BE2C (cell line): Measurements from ENCODE around the gene MRGPRD.

Experiments used
- DNase-seq: peaks from one replicate; pipeline ENCODE4 v3.0.0-alpha.2; 2020
- H3K27me3 ChIP-seq: fragments of 250-450 bp; sonication (Bioruptor Pico); 2 replicates; pipeline ENCODE4 v1.5.1; 2020; ENCODE audit warnings: mild to moderate bottlenecking
- H3K36me3 ChIP-seq: fragments of 250-450 bp; sonication (Bioruptor Pico); 2 replicates; pipeline ENCODE4 v1.5.1; 2020; ENCODE audit warnings: mild to moderate bottlenecking
- H3K4me1 ChIP-seq: fragments of 250-450 bp; sonication (Bioruptor Pico); 2 replicates; pipeline ENCODE4 v1.5.1; 2020
- H3K4me3 ChIP-seq: 2 replicates; pipeline ENCODE4 v1.5.1; 2011; ENCODE audit warnings: low read depth, low read length
- H3K9me3 ChIP-seq: fragments of 250-450 bp; sonication (Bioruptor Pico); 2 replicates; pipeline ENCODE4 v1.5.1; 2020
- TF ChIP-seq, protein P1 (sequence below): IDR thresholded peaks from 2 replicates; pipeline ENCODE4 v1.5.1; 2012; ENCODE audit warnings: mild to moderate bottlenecking, low read depth, low read length

MRGPRD gene

DNA sequence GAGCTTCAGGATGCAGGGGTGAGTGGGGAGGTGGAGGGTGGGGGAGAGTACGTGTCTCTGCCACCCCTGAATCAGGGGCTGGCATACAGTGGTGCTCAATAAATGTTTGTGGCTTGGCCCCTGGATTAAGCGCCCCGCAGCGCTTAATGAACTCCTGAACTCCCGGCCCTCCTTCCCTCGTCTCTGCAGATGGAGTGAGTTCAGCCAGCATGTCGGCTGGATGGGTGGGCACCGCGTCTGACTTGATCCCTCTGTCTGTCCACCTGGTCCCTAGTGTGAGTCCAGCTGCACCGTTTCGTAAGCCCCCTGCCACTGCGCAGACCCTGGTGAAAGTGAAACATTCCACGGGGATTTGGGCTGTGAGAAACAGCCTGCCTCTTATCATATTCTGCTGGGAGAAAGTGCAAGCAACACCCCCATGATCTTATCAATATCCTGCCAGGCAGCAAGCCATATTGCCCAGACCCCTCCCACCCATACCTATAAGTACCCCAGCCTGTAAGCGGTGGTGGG lies 12.0 kb upstream of the MRGPRD start:
- H3K4me3 ChIP-seq = no peak overlapping the region

DNA sequence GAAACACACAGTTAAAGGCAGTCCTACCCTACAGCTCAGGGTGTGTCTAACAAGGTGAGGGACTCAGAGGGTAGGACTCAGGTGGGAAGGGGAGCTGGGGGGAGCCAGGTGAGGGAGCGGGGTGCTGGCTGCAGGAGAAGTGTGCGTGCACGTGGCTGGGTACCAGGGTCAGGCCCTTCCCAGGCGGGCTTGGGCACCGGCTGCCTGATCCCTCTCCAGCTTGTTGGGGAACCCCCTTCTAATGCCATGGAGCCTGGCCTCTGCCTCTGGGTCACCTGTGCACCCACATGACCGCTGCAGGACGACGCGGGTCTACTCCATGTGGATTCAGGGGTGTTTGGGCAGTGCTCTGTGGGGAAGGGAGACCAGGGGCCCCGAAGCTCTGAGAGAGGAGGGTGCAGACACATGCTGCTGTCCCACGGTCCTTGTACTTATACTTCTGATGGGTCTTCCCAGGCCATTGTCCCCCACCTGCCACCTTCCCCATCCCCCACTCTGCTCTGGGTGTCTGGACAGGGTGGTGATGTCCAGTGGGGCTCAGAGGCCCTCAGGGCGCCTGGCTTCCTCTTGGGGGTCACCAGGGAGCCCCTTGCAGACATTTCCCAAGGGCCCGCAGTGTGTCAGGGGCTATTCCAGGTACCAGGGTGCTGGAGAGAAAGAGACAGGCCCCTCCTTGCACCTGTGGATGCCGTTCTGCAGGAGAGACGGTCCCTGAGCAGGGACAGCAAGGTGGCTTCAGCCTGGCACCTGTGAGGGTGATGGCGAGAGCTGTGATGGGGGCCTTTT lies 10.4 kb upstream of the MRGPRD start:
- no peaks in the 10 kb centered on the region for H3K4me1 ChIP-seq
- DNase-seq = no peak
- no peaks in the 10 kb centered on the region for H3K9me3 ChIP-seq
- H3K36me3 ChIP-seq = no peaks in the 10 kb centered on the region
- H3K4me3 ChIP-seq = no peak overlapping the region
- H3K27me3 ChIP-seq = no peaks in the 10 kb centered on the region
- TF ChIP-seq, protein P1, sequence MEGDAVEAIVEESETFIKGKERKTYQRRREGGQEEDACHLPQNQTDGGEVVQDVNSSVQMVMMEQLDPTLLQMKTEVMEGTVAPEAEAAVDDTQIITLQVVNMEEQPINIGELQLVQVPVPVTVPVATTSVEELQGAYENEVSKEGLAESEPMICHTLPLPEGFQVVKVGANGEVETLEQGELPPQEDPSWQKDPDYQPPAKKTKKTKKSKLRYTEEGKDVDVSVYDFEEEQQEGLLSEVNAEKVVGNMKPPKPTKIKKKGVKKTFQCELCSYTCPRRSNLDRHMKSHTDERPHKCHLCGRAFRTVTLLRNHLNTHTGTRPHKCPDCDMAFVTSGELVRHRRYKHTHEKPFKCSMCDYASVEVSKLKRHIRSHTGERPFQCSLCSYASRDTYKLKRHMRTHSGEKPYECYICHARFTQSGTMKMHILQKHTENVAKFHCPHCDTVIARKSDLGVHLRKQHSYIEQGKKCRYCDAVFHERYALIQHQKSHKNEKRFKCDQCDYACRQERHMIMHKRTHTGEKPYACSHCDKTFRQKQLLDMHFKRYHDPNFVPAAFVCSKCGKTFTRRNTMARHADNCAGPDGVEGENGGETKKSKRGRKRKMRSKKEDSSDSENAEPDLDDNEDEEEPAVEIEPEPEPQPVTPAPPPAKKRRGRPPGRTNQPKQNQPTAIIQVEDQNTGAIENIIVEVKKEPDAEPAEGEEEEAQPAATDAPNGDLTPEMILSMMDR = no peak

More for the DNA sequence above, 12.0 kb upstream of the MRGPRD start:
- Histone ChIP-seq H3K4me1 (peaks cover 1% of the 10 kb centered on the region), H3K27me3 (no peaks in the 10 kb centered on the region), H3K36me3 (no peaks in the 10 kb centered on the region), H3K9me3 (no peaks in the 10 kb centered on the region)
- TF ChIP-seq, protein P1 = no peak
- no peak for DNase-seq

DNA sequence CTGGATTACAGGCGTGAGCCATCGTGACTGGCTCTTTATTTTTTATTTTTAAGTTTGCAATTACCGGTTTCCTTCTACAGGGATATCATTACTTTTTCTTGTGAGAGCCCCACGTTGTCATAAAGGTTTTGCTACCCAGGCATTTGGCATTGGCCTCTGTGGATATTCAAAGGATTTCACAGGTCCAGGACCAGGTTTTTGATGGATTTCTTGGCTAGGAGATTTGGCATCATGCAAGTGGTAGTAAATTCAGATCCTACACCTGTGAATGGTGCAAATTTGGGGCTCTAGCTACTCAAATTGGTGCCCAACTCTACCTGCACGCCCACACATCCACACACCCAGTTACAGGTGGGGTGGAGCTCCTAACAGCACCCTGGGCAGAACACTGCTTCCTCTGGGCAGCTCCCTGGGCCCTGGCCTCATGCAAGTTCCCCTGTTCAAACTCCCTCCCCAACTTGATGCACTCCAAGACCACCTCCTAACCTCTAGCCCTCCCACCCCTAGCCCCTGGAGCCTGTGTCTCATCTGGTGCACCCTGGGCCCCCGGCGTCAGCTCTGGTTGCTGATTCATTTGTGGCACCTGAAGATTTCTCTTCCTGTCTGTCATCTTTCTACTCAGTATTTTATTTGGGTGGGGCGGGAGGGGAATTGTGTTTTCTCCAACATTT lies 9.3 kb upstream of the MRGPRD start:
- Histone ChIP-seq H3K4me1 (no peaks in the 10 kb centered on the region), H3K9me3 (no peaks in the 10 kb centered on the region), H3K36me3 (no peaks in the 10 kb centered on the region), H3K27me3 (no peaks in the 10 kb centered on the region), H3K4me3 (no peak overlapping the region)
- TF ChIP-seq, protein P1 = no peak
- DNase-seq = no peak

DNA sequence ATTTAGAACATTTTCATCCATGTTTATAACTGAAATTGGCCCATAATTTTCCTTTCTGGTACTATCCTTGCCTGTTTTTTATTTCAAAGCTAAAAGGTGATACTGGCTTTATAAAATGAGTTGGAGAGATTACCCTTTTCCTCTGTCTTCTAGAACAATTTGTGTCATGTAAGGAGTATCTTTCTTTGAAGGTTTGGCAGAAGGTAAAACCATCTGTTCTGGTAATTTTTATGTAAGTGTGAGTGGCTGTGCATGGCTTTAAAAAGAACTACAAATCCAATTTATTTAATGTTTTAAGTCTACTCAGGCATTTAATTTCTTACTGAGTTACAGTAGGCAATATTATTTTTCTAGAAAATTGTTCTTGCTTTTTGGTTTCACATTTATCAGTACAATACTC lies 7.7 kb upstream of the MRGPRD start:
- no peak overlapping the region for H3K4me3 ChIP-seq
- H3K9me3 ChIP-seq = no peaks in the 10 kb centered on the region
- no peaks in the 10 kb centered on the region for H3K36me3 ChIP-seq
- TF ChIP-seq, protein P1 = no peak
- no peaks in the 10 kb centered on the region for H3K4me1 ChIP-seq
- no peaks in the 10 kb centered on the region for H3K27me3 ChIP-seq
- DNase-seq = no peak

DNA sequence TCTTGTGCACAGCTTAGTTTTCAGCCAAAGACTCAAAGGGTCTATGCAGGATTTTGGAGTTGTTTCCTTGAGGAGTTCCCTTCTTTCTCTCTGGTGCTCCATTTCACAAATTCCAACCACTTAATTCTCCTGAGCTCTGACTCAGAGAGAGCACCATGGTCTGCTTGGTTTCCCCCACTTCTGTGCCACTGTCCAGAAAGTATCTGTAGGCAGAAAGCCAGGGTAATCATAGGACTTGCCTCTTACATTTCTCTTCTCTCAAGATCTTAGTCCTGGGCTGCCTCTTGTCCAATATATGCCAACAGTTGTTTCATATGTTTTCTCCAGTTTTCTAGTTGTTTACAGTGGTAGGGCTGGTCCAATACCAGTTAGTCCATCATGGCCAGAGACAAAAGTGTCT lies 6.4 kb upstream of the MRGPRD start:
- no peaks in the 10 kb centered on the region for H3K9me3 ChIP-seq
- H3K4me1 ChIP-seq = no peaks in the 10 kb centered on the region
- no peaks in the 10 kb centered on the region for H3K36me3 ChIP-seq
- DNase-seq = no peak
- H3K4me3 ChIP-seq = no peak overlapping the region
- TF ChIP-seq, protein P1 = no peak
- no peaks in the 10 kb centered on the region for H3K27me3 ChIP-seq

DNA sequence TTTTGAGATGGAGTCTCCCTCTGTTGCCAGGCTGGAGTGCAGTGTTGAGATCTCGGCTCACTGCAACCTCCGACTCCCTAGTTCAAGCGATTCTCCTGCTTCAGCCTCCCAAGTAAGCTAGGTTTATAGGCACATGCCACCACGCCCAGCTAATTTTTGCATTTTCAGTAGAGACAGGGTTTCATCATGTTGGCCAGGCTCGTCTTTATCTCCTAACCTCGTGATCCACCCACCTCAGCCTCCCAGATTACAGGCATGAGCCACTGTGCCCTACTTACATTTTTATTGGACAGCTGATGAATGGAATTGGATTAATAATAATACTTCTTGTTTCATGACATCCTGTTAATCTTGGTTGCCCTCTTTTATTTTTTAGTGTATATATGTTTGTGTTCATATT lies 3.0 kb upstream of the MRGPRD start:
- TF ChIP-seq, protein P1 = no peak

More for the DNA sequence above, 3.0 kb upstream of the MRGPRD start:
- Histone ChIP-seq H3K9me3 (no peaks in the 10 kb centered on the region), H3K4me3 (no peak overlapping the region), H3K27me3 (no peaks in the 10 kb centered on the region), H3K4me1 (peaks cover 5% of the 10 kb centered on the region; the same call in 1 of the 2 replicates), H3K36me3 (no peaks in the 10 kb centered on the region)
- DNase-seq = no peak
